ENCODE data around the gene MICB. TPM values are rescaled to one million over a fixed set of nuclear protein-coding genes. Genes with fewer than 3 reads are reported as not detected.

The MICB gene

DNA sequence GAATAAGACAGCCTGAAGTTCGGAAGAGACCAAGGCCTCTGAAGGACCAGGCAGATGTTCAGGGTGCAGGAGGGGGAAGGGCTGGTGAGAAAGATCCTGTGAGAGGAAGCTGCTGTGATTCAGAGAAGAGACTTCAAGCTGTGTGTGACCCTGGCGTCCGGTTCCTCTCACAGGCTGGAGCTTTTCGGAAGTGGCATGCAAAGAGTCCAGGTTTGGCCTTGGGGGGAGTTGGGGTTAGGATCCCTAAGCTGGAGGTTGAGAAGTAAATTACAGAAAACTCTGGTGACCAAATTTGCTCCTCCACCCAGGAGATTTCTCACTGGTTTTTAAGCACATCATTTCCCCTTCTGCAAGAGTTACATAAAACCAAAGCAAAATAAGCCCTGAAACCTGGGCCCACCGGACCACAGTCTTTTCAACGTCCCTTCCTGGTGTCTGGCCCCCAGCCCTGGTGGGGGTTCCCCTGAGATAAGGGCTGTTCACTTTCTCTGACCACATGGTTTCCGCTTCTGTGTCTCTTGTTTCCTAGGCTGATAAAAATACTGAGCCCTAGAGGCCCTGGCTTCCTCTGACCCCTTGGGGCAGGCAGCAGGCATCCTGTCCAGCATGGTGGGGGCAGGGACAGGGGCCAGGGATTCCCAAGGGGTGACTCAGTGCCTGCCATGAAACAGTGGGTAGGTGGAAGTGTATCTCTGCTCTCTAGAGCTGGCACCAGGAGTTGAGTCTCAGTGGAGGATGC lies 62.2 kb downstream of the MICB start:
- Histone ChIP-seq H3K36me3 (ENCODE audit: insufficient read depth, low read length) (peaks cover 27% of the 10 kb centered on the region), H3K4me3 (ENCODE audit: low read length) (peak overlapping the region; percentile 36), H3K9ac (ENCODE audit: low read depth, low read length) (peak overlapping the region; percentile 54), H3K4me2 (ENCODE audit: low read length) (peak overlapping the region; percentile 45), H3K9me3 (replicated peaks; ENCODE audit: low read length) (no peaks in the 10 kb centered on the region), H3K4me1 (ENCODE audit: control insufficient read depth, insufficient read depth, low read length) (peaks cover 44% of the 10 kb centered on the region), H3K27me3 (ENCODE audit: control insufficient read depth, insufficient read depth, low read length) (no peaks in the 10 kb centered on the region)

DNA sequence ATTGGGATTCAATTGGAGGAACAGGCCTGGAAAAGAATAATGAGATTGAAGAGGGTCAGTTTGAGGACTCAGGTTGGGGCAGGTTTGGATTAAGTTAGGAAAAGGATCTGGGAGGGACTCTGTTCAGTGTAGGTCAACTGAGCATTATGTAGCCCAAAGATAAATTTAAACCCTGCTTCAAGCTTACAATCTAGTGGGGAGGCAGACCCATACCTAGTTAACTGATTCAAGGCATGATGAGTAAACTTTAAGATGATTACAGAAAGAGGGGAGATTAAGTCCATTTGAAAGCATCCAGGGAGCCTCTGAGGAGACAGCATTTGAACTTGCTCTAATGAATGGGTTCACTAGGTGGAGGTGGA lies 62.7 kb downstream of the MICB start:
- H3K36me3 ChIP-seq (ENCODE audit: insufficient read depth, low read length) = peaks cover 27% of the 10 kb centered on the region
- H3K27me3 ChIP-seq (ENCODE audit: control insufficient read depth, insufficient read depth, low read length) = no peaks in the 10 kb centered on the region
- peak overlapping the region; percentile 36 for H3K4me3 ChIP-seq (ENCODE audit: low read length)
- no peaks in the 10 kb centered on the region for H3K9me3 ChIP-seq (replicated peaks; ENCODE audit: low read length)
- peak overlapping the region; percentile 45 for H3K4me2 ChIP-seq (ENCODE audit: low read length)
- H3K9ac ChIP-seq (ENCODE audit: low read depth, low read length) = no peak overlapping the region
- peaks cover 44% of the 10 kb centered on the region for H3K4me1 ChIP-seq (ENCODE audit: control insufficient read depth, insufficient read depth, low read length)

Small RNA genes lying within 50 kb of the gene (small RNA-seq; reads per million reads assigned to genes)
- not detected for gene AL663061.1
- not detected for gene RF00019
- 586 reads per million, percentile 99 among the genes with 10 or more reads in this experiment for gene SNORD117
- gene SNORD84 = not detected

Data from skeletal muscle satellite cell (primary cell).